ENCODE data around the gene MEPE. TPM values are rescaled to one million over a fixed set of nuclear protein-coding genes. Genes with fewer than 3 reads are reported as not detected.

Gene MEPE
- total and polyA plus RNA-seq, 4 donors = 0.07 TPM; not detected in 3

- TF ChIP-seq, protein P1, sequence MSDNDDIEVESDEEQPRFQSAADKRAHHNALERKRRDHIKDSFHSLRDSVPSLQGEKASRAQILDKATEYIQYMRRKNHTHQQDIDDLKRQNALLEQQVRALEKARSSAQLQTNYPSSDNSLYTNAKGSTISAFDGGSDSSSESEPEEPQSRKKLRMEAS (IDR thresholded peaks at IDR 0.05) = no peak
- TF ChIP-seq YY1 (IDR thresholded peaks at IDR 0.05) (no peak), RAD21 (IDR thresholded peaks at IDR 0.05) (no peak), TAF1 (conservative IDR thresholded peaks at IDR 0.05) (no peak), FOXA1 (IDR thresholded peaks at IDR 0.05) (no peak), HNF4A (conservative IDR thresholded peaks at IDR 0.05) (no peak), HNF4G (IDR thresholded peaks at IDR 0.05) (no peak), ZBTB33 (IDR thresholded peaks at IDR 0.05) (no peak), GABPA (IDR thresholded peaks at IDR 0.05 in 1 of 2, conservative IDR thresholded peaks at IDR 0.05 in 1 of 2) (no peak), NR2F2 (IDR thresholded peaks at IDR 0.05) (no peak), ATF3 (IDR thresholded peaks at IDR 0.05) (no peak), SP1 (IDR thresholded peaks at IDR 0.05) (no peak), JUND (IDR thresholded peaks at IDR 0.05) (no peak), EGR1 (IDR thresholded peaks at IDR 0.05; ENCODE audit: low read depth in 2 of 2) (no peak), RXRA (IDR thresholded peaks at IDR 0.05) (no peak), FOXA2 (IDR thresholded peaks at IDR 0.05) (no peak)
- TF ChIP-seq, protein P2, sequence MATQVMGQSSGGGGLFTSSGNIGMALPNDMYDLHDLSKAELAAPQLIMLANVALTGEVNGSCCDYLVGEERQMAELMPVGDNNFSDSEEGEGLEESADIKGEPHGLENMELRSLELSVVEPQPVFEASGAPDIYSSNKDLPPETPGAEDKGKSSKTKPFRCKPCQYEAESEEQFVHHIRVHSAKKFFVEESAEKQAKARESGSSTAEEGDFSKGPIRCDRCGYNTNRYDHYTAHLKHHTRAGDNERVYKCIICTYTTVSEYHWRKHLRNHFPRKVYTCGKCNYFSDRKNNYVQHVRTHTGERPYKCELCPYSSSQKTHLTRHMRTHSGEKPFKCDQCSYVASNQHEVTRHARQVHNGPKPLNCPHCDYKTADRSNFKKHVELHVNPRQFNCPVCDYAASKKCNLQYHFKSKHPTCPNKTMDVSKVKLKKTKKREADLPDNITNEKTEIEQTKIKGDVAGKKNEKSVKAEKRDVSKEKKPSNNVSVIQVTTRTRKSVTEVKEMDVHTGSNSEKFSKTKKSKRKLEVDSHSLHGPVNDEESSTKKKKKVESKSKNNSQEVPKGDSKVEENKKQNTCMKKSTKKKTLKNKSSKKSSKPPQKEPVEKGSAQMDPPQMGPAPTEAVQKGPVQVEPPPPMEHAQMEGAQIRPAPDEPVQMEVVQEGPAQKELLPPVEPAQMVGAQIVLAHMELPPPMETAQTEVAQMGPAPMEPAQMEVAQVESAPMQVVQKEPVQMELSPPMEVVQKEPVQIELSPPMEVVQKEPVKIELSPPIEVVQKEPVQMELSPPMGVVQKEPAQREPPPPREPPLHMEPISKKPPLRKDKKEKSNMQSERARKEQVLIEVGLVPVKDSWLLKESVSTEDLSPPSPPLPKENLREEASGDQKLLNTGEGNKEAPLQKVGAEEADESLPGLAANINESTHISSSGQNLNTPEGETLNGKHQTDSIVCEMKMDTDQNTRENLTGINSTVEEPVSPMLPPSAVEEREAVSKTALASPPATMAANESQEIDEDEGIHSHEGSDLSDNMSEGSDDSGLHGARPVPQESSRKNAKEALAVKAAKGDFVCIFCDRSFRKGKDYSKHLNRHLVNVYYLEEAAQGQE (IDR thresholded peaks at IDR 0.05) = no peak
- TF ChIP-seq, protein P3, sequence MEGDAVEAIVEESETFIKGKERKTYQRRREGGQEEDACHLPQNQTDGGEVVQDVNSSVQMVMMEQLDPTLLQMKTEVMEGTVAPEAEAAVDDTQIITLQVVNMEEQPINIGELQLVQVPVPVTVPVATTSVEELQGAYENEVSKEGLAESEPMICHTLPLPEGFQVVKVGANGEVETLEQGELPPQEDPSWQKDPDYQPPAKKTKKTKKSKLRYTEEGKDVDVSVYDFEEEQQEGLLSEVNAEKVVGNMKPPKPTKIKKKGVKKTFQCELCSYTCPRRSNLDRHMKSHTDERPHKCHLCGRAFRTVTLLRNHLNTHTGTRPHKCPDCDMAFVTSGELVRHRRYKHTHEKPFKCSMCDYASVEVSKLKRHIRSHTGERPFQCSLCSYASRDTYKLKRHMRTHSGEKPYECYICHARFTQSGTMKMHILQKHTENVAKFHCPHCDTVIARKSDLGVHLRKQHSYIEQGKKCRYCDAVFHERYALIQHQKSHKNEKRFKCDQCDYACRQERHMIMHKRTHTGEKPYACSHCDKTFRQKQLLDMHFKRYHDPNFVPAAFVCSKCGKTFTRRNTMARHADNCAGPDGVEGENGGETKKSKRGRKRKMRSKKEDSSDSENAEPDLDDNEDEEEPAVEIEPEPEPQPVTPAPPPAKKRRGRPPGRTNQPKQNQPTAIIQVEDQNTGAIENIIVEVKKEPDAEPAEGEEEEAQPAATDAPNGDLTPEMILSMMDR (IDR thresholded peaks at IDR 0.05; ENCODE audit: low read depth, low read length, missing input control) = no peak
- no peak for DNase-seq (ENCODE audit: low spot score)
- WGBS = 85% methylated on average over 15 of the region's 15 CpGs
These were observed 46.8 kb upstream of the MEPE start for GRCh38 chr4:87785731-87786509.

More at GRCh38 chr4:87785731-87786509, 46.8 kb upstream of the MEPE start:
- Histone ChIP-seq H3K9me3 (ENCODE audit: control insufficient read depth in 4 of 4, low read length in 3 of 4) (no peaks in the 10 kb centered on the region), H3K27me3 (ENCODE audit: control insufficient read depth in 4 of 4, insufficient read depth in 4 of 4, low read length in 3 of 4) (no peaks in the 10 kb centered on the region), H3K9ac (ENCODE audit: low read depth in 1 of 2, low read length in 2 of 2) (no peak overlapping the region), H3K27ac (ENCODE audit: low read depth in 1 of 2, low read length in 2 of 2) (no peak overlapping the region), H3K4me3 (ENCODE audit: low read depth in 1 of 3, low read length in 3 of 3) (no peak overlapping the region), H3K36me3 (ENCODE audit: control insufficient read depth in 4 of 4, insufficient read depth in 3 of 4, low read depth in 1 of 4, low read length in 3 of 4) (no peaks in the 10 kb centered on the region), H3K4me1 (ENCODE audit: control insufficient read depth in 4 of 4, insufficient read depth in 4 of 4, low read length in 3 of 4) (no peaks in the 10 kb centered on the region)
